Panc1 (cell line): ENCODE measurements around the gene HEYL. TPM values are rescaled to one million over a fixed set of nuclear protein-coding genes. Genes with fewer than 3 reads are reported as not detected.

Source experiments
- ATAC-seq: fragments of 200-7000 bp; cut with Tn5 transposase; 2 replicates; pipeline ENCODE4 v1.9.1; 2020; ENCODE audit warnings: mild to moderate bottlenecking, moderate library complexity
- BruUV-seq: library from RNA; stranded (reverse); fragments of 400-500 nt; replicated peaks from 2 replicates; lab custom pipeline; 2021; lab: Mats Ljungman, UMichigan
- CTCF ChIA-PET: fragments of 300-600 bp; sonication (Branson Sonifier 250); formaldehyde crosslinking; loops from one replicate; lab custom pipeline; 2022; ENCODE audit warnings: antibody characterized with exemption; lab: Charles Lee
- POLR2A ChIA-PET: fragments of 300-600 bp; sonication (Branson Sonifier 250); formaldehyde crosslinking; loops from one replicate; lab custom pipeline; 2022; ENCODE audit warnings: antibody characterized with exemption; lab: Charles Lee
- DNase-seq: peaks from one replicate; pipeline ENCODE4 v3.0.0-alpha.2; 2010; ENCODE audit warnings: low read depth, low spot score
- H3K27ac ChIP-seq: 2 replicates; pipeline ENCODE4 v1.5.1; 2011; ENCODE audit warnings: mild to moderate bottlenecking, low read length, inconsistent platforms
- H3K27me3 ChIP-seq: fragments of 200-500 bp; sonication (Bioruptor generic); 2 replicates; pipeline ENCODE4 v1.6.0; 2014; ENCODE audit warnings: low read length, inconsistent platforms; ENCODE audit not compliant: control insufficient read depth, insufficient read depth
- H3K36me3 ChIP-seq: fragments of 200-500 bp; sonication (Bioruptor generic); 2 replicates; pipeline ENCODE4 v1.5.1; 2014; ENCODE audit warnings: inconsistent platforms, mild to moderate bottlenecking, low read length, moderate library complexity; ENCODE audit not compliant: control insufficient read depth, insufficient read depth
- H3K4me1 ChIP-seq: 2 replicates; pipeline ENCODE4 v1.5.1; 2011; ENCODE audit warnings: inconsistent platforms, mild to moderate bottlenecking, low read length, moderate library complexity; ENCODE audit not compliant: control insufficient read depth, insufficient read depth
- H3K4me3 ChIP-seq, 2 experiments: 2 replicates each; pipeline ENCODE4 v1.5.1; 2011 to 2012; ENCODE audit warnings: low read depth in 2 of 2, low read length in 2 of 2, mild to moderate bottlenecking in 2 of 2, inconsistent platforms in 1 of 2, moderate library complexity in 1 of 2
- H3K9me3 ChIP-seq: fragments of 200-500 bp; sonication (Bioruptor generic); 2 replicates; pipeline ENCODE4 v1.5.1; 2014; ENCODE audit warnings: low read depth, mild to moderate bottlenecking, inconsistent platforms, low read length, moderate library complexity; ENCODE audit not compliant: control insufficient read depth, insufficient read depth
- CTCF ChIP-seq: fragments of 450-650 bp; IDR thresholded peaks from 2 replicates; pipeline ENCODE4 v1.5.1; 2017; ENCODE audit warnings: mild to moderate bottlenecking
- POLR2AphosphoS5 ChIP-seq: IDR thresholded peaks from 2 replicates; pipeline ENCODE4 v1.6.1; 2012; ENCODE audit warnings: mild to moderate bottlenecking, low read depth, low read length, moderate library complexity
- REST ChIP-seq, 2 experiments: IDR thresholded peaks; 2 replicates each; pipeline ENCODE4 v1.6.1; 2011 to 2012; ENCODE audit warnings: low read depth in 2 of 2, control low read depth in 1 of 2, low read length in 1 of 2, mild to moderate bottlenecking in 1 of 2, moderate library complexity in 1 of 2; ENCODE audit not compliant: insufficient read depth in 1 of 2
- SIN3A ChIP-seq: IDR thresholded peaks from 2 replicates; pipeline ENCODE4 v1.6.1; 2012; ENCODE audit warnings: low read depth, mild to moderate bottlenecking, low read length, moderate library complexity, borderline replicate concordance; ENCODE audit not compliant: insufficient read depth
- TCF7L2 ChIP-seq: IDR thresholded peaks from 2 replicates; pipeline ENCODE4 v1.6.1; 2011; ENCODE audit warnings: mild to moderate bottlenecking, low read depth, low read length, inconsistent platforms
- in situ Hi-C: cut with HindIII; loops from 2 replicates; pipeline ENCODE4 v1.10.0; 2016; ENCODE audit warnings: low sequenced_read_pairs, low pct_unique_long_range_greater_than_20kb
- intact Hi-C: fragments of 100-400 bp; cut with micrococcal nuclease; formaldehyde crosslinking; loops from one replicate; pipeline ENCODE4 v1.10.0; 2022; ENCODE audit not compliant: unreplicated experiment
- total RNA-seq: library from RNA; stranded (reverse); gene quantifications from one replicate; pipeline ENCODE4 v1.2.1, GENCODE V29; 2021; ENCODE audit not compliant: unreplicated experiment

HEYL gene
- total RNA-seq, 1 experiment from 2014 or later = 2.3 TPM

DNA sequence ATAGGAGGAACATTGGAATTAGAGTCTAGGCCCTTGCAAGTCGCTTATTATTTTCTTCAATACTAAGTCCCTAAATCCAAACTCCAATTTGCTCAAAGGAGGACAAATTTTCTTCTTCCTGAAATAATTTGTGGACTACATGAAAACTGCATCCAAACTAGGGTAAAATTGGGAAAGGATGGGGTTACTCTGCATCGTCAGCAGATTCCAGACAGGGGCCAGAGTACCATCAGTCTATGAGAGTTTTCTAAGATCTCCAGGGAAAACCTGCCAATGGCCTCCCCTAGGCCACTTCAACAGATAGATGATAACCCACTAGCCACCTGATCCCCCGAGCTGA is 508 bp downstream of the HEYL start:
- H3K27me3 ChIP-seq = no peaks in the 10 kb centered on the region
- no peak overlapping the region for H3K27ac ChIP-seq
- ATAC-seq (no peak), DNase-seq (no peak)
- H3K4me1 ChIP-seq = 0 out of 2 replicates have a peak, but pooled peaks cover 2% of the 10 kb centered on the region
- TF ChIP-seq REST (IDR thresholded peaks at IDR 0.05; ENCODE audit: insufficient read depth in 1 of 2, low read depth in 2 of 2, low read length in 1 of 2) (no peak), SIN3A (no peak), CTCF (no peak), POLR2AphosphoS5 (no peak), TCF7L2 (no peak)
- BruUV-seq = no TSS peak
- H3K36me3 ChIP-seq = no peaks in the 10 kb centered on the region
- CTCF ChIA-PET = interaction anchor here (0.7 to 1.4 kb wide), 2 partner anchors 33 kb away, joined by 3 to 4 read pairs; no protein-coding TSS in a partner anchor
- no peaks in the 10 kb centered on the region for H3K9me3 ChIP-seq
- in situ Hi-C loops (no loop called here), intact Hi-C loops (no loop called here)
- POLR2A ChIA-PET = no interaction called here
- H3K4me3 ChIP-seq = peak overlapping the region; percentile 55 to 60

GRCh38 chr1:39637361-39637760 is 2.1 kb downstream of the HEYL start:
- Histone ChIP-seq H3K4me3 (no peak overlapping the region), H3K4me1 (0 out of 2 replicates have a peak, but pooled peaks cover 2% of the 10 kb centered on the region), H3K9me3 (no peaks in the 10 kb centered on the region), H3K27me3 (no peaks in the 10 kb centered on the region), H3K36me3 (no peaks in the 10 kb centered on the region), H3K27ac (no peak overlapping the region)
- in situ Hi-C loops (no loop called here), intact Hi-C loops (no loop called here)
- no peak for DNase-seq
- ATAC-seq = no peak
- CTCF ChIA-PET = interaction anchor here (0.5 to 1.4 kb wide), 2 partner anchors 31 to 56 kb away, joined by 3 to 4 read pairs; no protein-coding TSS in a partner anchor
- POLR2A ChIA-PET = no interaction called here
- TF ChIP-seq REST (IDR thresholded peaks at IDR 0.05; ENCODE audit: insufficient read depth in 1 of 2, low read depth in 2 of 2, low read length in 1 of 2) (no peak), CTCF (no peak), POLR2AphosphoS5 (no peak), TCF7L2 (no peak), SIN3A (no peak)
- no TSS peak for BruUV-seq
